Measurements from ENCODE around the gene TRPM7.
"Not testable (repeated sequence)": the region's sequence is repeated elsewhere in the genome, so short reads cannot be mapped to it uniquely, and the experiment has no call there.

Gene TRPM7

GRCh38 chr15:50670115-50670514 lies 16.5 kb downstream of the TRPM7 start:
- no peak for DNase-seq

GRCh38 chr15:50669611-50670010 lies 17.0 kb downstream of the TRPM7 start:
- DNase-seq: no peak

GRCh38 chr15:50665938-50666337 lies 20.7 kb downstream of the TRPM7 start:
- no peak for DNase-seq

GRCh38 chr15:50655555-50655954 lies 31.0 kb downstream of the TRPM7 start:
- DNase-seq: no peak

GRCh38 chr15:50653156-50653743 lies 33.3 kb downstream of the TRPM7 start:
- DNase-seq: no peak

GRCh38 chr15:50652671-50653070 lies 33.9 kb downstream of the TRPM7 start:
- no peak for DNase-seq

- DNase-seq: no peak
These were observed 45.3 kb downstream of the TRPM7 start for GRCh38 chr15:50641318-50641717.

- DNase-seq: no peak
These were observed 50.5 kb downstream of the TRPM7 start for GRCh38 chr15:50636146-50636545.

- no peak for DNase-seq
These were observed 52.9 kb downstream of the TRPM7 start for GRCh38 chr15:50633653-50634052.

- no peak for DNase-seq
These were observed 58.2 kb downstream of the TRPM7 start for GRCh38 chr15:50628421-50628820.

GRCh38 chr15:50627351-50628055 lies 59.1 kb downstream of the TRPM7 start:
- DNase-seq: no peak

- no peak for DNase-seq
These were observed 61.9 kb downstream of the TRPM7 start for GRCh38 chr15:50624616-50625168.

GRCh38 chr15:50622361-50622943 lies 64.1 kb downstream of the TRPM7 start:
- DNase-seq: not testable (repeated sequence)

- not testable (repeated sequence) for DNase-seq
These were observed 69.6 kb downstream of the TRPM7 start for GRCh38 chr15:50616960-50617359.

- not testable (repeated sequence) for DNase-seq
These were observed 70.0 kb downstream of the TRPM7 start for GRCh38 chr15:50616554-50616953.

GRCh38 chr15:50613600-50613999 lies 73.0 kb downstream of the TRPM7 start:
- no peak for DNase-seq

- DNase-seq: no peak
These were observed 79.5 kb downstream of the TRPM7 start for GRCh38 chr15:50607129-50607528.

- no peak for DNase-seq
These were observed 81.1 kb downstream of the TRPM7 start for GRCh38 chr15:50605462-50605861.

- not testable (repeated sequence) for DNase-seq
These were observed 84.6 kb downstream of the TRPM7 start for GRCh38 chr15:50602028-50602427.

- no peak for DNase-seq
These were observed 92.3 kb downstream of the TRPM7 start for GRCh38 chr15:50594311-50594710.

GRCh38 chr15:50593761-50594160 lies 92.8 kb downstream of the TRPM7 start:
- no peak for DNase-seq

GRCh38 chr15:50590288-50590687 lies 96.3 kb downstream of the TRPM7 start:
- DNase-seq: no peak

- DNase-seq: no peak
These were observed 109.1 kb downstream of the TRPM7 start for GRCh38 chr15:50577492-50577891.

Measured in hypothalamus (tissue), 51 donors.